Psoas muscle (tissue), 8 donors: ENCODE data around the gene PEX11A. TPM values are rescaled to one million over a fixed set of nuclear protein-coding genes. Genes with fewer than 3 reads are reported as not detected.

ENCODE experiments used
- ATAC-seq, 4 donors: fragments of 200-7000 bp; cut with Tn5 transposase; one replicate each; pipeline ENCODE4 v1.9.1; 2020; ENCODE audit warnings: moderate library complexity in 3 of 4, mild to moderate bottlenecking in 2 of 4
- DNase-seq, 2 donors: peaks; one replicate each; pipeline ENCODE4 v3.0.0-alpha.2; 2020
- H3K27ac ChIP-seq: fragments of 200-600 bp; one replicate; pipeline ENCODE4 v1.8.0; 2022
- H3K27me3 ChIP-seq, 3 donors: fragments of 200-600 bp in 1 of 3; one replicate each; pipeline versions ENCODE4 v1.6.1 to v1.8.0; 2013 to 2022; ENCODE audit warnings: low read length in 2 of 3, mild to moderate bottlenecking in 2 of 3, moderate library complexity in 1 of 3; ENCODE audit not compliant: insufficient read depth in 3 of 3
- H3K36me3 ChIP-seq, 2 donors: fragments of 200-600 bp in 1 of 2; one replicate each; pipeline versions ENCODE4 v1.6.1 to v1.8.0; 2013 to 2022; ENCODE audit warnings: low read depth in 1 of 2, mild to moderate bottlenecking in 1 of 2, moderate library complexity in 1 of 2; ENCODE audit not compliant: insufficient read depth in 1 of 2
- H3K4me1 ChIP-seq: fragments of 200-600 bp; one replicate; pipeline ENCODE4 v1.8.0; 2022
- H3K4me3 ChIP-seq: fragments of 200-600 bp; one replicate; pipeline ENCODE4 v1.8.0; 2022; ENCODE audit warnings: mild to moderate bottlenecking
- H3K9me3 ChIP-seq: fragments of 200-600 bp; one replicate; pipeline ENCODE4 v1.8.0; 2022
- WGBS, 3 donors: extraction: QIAGEN DNeasy Blood & Tissue Kit; methylation state at CpG; one replicate each; pipeline versions ENCODE4 v1.1.6 to v1.1.7; 2013; 5-methylcytosine and 5-hydroxymethylcytosine counted together
- intact Hi-C, 2 donors: fragments of 100-400 bp; cut with DNase I; formaldehyde crosslinking; loops; one replicate each; pipeline versions ENCODE4 v1.11.0 to v1.14.2; 2022
- polyA plus RNA-seq, 3 donors: library from polyadenylated mRNA; stranded (reverse); fragments of 200-250 nt; gene quantifications; one replicate each; pipeline ENCODE4 v1.2.3, GENCODE V29; 2013
- total RNA-seq, 4 donors: library from RNA; stranded (reverse); fragmentation: NEBNext Ultra II Directional in 2 of 4; extraction: Animal tissue kit (Norgen Biotek cat#: 25700) in 2 of 4; gene quantifications; one replicate each; pipeline versions ENCODE4 v1.2.1 to v1.2.4, GENCODE V29; 2021 to 2023
- TF ChIP-seq, protein P1 (sequence below): fragments of 200-600 bp; IDR thresholded peaks from one replicate; pipeline ENCODE4 v1.8.0; 2022; ENCODE audit warnings: antibody characterized with exemption
- donor health status: healthy with polysubstance abuse.
- donor health status: DM: no; HTN: no; CAD: no; lungs with moderate emphysema.
- donor health status: Bipolar disorder and iron deficiency.
- donor health status: healthy.
- donor health status: DM: yes; HTN: yes; CAD: no.
- donor health status: DM: no; HTN: no; CAD: no.
- donor health status: DM: no; HTN: no; CAD: no.
- donor health status: DM: yes; HTN: yes; CAD: no.

PEX11A gene
- total and polyA plus RNA-seq, 7 donors, result 5.5 to 14.2 (median 9.8) TPM

DNA sequence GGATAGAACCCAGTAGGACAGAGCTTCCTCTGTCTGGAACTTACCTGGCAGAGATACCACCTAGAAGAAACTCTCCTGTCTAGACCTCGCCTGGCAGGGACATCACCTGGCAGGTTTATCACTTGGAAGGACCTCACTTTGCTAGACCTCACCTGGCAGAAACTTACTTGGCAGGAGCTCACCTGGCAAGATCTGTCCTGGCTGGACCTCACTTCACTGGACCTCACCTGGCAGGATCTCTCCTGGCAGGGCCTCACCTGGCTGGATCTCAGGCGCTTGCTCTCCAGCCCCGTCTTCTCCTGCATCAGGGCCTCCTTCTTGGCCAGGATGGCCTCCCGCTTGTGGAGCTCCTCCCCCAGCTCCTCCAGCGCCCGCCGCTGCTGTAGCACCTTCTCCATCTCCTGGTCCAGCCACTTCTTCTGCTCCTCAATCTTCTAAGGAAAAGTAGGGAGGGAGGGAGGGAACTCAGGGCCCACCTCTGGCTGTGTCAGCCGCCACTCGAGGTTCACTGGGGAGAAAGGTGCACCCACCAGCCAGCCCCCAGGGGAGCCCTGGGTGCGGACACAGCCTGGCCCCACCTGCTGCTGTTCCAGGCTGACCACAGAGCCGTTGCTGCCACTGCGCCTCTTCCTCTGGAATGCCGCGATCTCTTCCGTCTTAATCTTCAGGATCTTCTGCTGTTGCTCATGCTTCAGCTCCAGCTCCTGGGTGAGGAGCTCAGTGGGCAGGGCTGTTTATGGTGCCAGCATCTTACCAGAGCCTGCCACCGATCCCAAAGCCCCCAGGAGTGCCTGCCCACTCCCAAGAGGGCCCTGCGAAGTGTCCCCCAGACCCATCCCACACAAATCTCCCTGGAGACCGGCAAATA is 57.8 kb downstream of the PEX11A start:
- Histone ChIP-seq H3K9me3 (no peaks in the 10 kb centered on the region), H3K36me3 (peaks cover 0 to 3% of the 10 kb centered on the region in 2 donors), H3K27ac (no peak overlapping the region), H3K27me3 (no peaks in the 10 kb centered on the region), H3K4me3 (no peak overlapping the region), H3K4me1 (no peaks in the 10 kb centered on the region)
- DNase-seq (no peak), ATAC-seq (no peak)
- TF ChIP-seq, protein P1, sequence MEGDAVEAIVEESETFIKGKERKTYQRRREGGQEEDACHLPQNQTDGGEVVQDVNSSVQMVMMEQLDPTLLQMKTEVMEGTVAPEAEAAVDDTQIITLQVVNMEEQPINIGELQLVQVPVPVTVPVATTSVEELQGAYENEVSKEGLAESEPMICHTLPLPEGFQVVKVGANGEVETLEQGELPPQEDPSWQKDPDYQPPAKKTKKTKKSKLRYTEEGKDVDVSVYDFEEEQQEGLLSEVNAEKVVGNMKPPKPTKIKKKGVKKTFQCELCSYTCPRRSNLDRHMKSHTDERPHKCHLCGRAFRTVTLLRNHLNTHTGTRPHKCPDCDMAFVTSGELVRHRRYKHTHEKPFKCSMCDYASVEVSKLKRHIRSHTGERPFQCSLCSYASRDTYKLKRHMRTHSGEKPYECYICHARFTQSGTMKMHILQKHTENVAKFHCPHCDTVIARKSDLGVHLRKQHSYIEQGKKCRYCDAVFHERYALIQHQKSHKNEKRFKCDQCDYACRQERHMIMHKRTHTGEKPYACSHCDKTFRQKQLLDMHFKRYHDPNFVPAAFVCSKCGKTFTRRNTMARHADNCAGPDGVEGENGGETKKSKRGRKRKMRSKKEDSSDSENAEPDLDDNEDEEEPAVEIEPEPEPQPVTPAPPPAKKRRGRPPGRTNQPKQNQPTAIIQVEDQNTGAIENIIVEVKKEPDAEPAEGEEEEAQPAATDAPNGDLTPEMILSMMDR, result no peak
- WGBS, 3 donors, result 96 to 98% (median 97%) methylated on average over 18 of the region's 18 CpGs
- intact Hi-C loops, result no loop called here

DNA sequence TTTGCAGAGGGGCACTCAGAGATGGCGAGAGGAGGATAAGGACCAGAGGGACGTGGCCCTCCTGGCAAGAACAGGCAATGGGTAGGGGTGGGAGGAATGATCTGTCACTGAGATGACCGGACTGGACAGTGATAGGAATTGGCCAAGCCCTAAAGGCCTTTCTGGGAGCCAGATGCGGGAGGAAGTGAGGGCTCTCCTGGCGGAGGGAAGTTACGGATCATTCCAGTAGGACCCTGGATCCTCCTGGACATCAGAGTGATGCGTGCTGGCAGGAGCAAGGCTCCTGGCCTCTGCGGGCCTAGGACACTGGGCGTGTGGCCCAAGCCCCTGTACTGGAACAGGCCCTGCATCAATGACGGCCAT is 58.7 kb downstream of the PEX11A start:
- DNase-seq (no peak), ATAC-seq (no peak)
- Histone ChIP-seq H3K9me3 (no peaks in the 10 kb centered on the region), H3K4me3 (no peak overlapping the region), H3K4me1 (no peaks in the 10 kb centered on the region), H3K36me3 (peaks cover 0 to 3% of the 10 kb centered on the region in 2 donors), H3K27me3 (no peaks in the 10 kb centered on the region), H3K27ac (no peak overlapping the region)
- WGBS, 3 donors, result 84 to 92% (median 84%) methylated on average over 10 of the region's 10 CpGs
- intact Hi-C loops, result no loop called here
- TF ChIP-seq, protein P1, result no peak

Other genes starting within 250 kb of the PEX11A start
- under 1 TPM in 2 of 4 donors, not detected in 2; 0.30 to 0.32 TPM for gene RHCG, start 194.2 kb downstream of the PEX11A start, total RNA-seq
- gene RHCG, start 194.2 kb downstream of the PEX11A start, polyA plus RNA-seq, result under 1 TPM in 2 of 3 donors, not detected in 1; 0.55 to 0.66 TPM
- gene TICRR, start 115.3 kb downstream of the PEX11A start, total RNA-seq, result under 1 TPM in 2 of 4 donors, not detected in 2; 0.04 TPM
- under 1 TPM in 1 of 3 donors, not detected in 2; 0.01 TPM for gene TICRR, start 115.3 kb downstream of the PEX11A start, polyA plus RNA-seq
- gene KIF7, start 35.3 kb downstream of the PEX11A start, total RNA-seq, result 1 to 10 TPM in 2 of 4 donors, under 1 TPM in 2; 0.40 to 2.1 (median 0.81) TPM
- under 1 TPM; 0.20 to 0.32 (median 0.26) TPM for gene KIF7, start 35.3 kb downstream of the PEX11A start, polyA plus RNA-seq
- gene PLIN1, start 11.4 kb downstream of the PEX11A start, total RNA-seq, result 1 to 10 TPM in 3 of 4 donors, under 1 TPM in 1; 0.79 to 6.3 (median 3.3) TPM
- gene PLIN1, start 11.4 kb downstream of the PEX11A start, polyA plus RNA-seq, result 1 to 10 TPM; 2.3 to 8.3 (median 6.9) TPM
- gene WDR93, start 57 bp upstream of the PEX11A start, total RNA-seq, result not detected
- under 1 TPM in 1 of 3 donors, not detected in 2; 0.03 TPM for gene WDR93, start 57 bp upstream of the PEX11A start, polyA plus RNA-seq
- 10 to 100 TPM; 11.7 to 33.6 (median 21.3) TPM for gene MESP1, start 60.5 kb upstream of the PEX11A start, total RNA-seq
- gene MESP1, start 60.5 kb upstream of the PEX11A start, polyA plus RNA-seq, result 1 to 10 TPM; 2.5 to 9.0 (median 5.1) TPM
- under 1 TPM in 1 of 4 donors, not detected in 3; 0.38 TPM for gene MESP2, start 85.6 kb upstream of the PEX11A start, total RNA-seq
- under 1 TPM in 2 of 3 donors, not detected in 1; 0.17 to 0.20 TPM for gene MESP2, start 85.6 kb upstream of the PEX11A start, polyA plus RNA-seq
- 1 to 10 TPM; 2.6 to 3.9 (median 3.4) TPM for gene ANPEP, start 124.1 kb upstream of the PEX11A start, total RNA-seq
- gene ANPEP, start 124.1 kb upstream of the PEX11A start, polyA plus RNA-seq, result 1 to 10 TPM; 1.5 to 3.5 (median 2.4) TPM
- 10 to 100 TPM; 40.6 to 61.0 (median 46.6) TPM for gene AP3S2, start 203.2 kb upstream of the PEX11A start, total RNA-seq
- gene AP3S2, start 203.2 kb upstream of the PEX11A start, polyA plus RNA-seq, result 10 to 100 TPM; 18.0 to 74.3 (median 26.6) TPM
- 10 to 100 TPM in 1 of 4 donors, 1 to 10 TPM in 3; 5.3 to 10.3 (median 9.7) TPM for gene ARPIN, start 222.2 kb upstream of the PEX11A start, total RNA-seq
- 1 to 10 TPM; 3.5 to 8.9 (median 4.3) TPM for gene ARPIN, start 222.2 kb upstream of the PEX11A start, polyA plus RNA-seq